ENCODE measurements around the gene DNMT3B. TPM values are rescaled to one million over a fixed set of nuclear protein-coding genes. Genes with fewer than 3 reads are reported as not detected.
A peak's percentile ranks its signal among the peaks of the same experiment; 100 is the strongest.

DNMT3B gene
- total and polyA plus RNA-seq, 9 of the 15 experiments (the other 6 are each of a cell fraction or from before 2014, with no cell fraction given): 9.3 to 74.8 (median 49.1) TPM

- TF ChIP-seq ZNF655 (CRISPR knock-in tag; IDR thresholded peaks at IDR 0.05) (no peak), SIN3A (IDR thresholded peaks at IDR 0.05; ENCODE audit: borderline replicate concordance in 2 of 2, control insufficient read depth in 1 of 2, low read depth in 2 of 2, low read length in 2 of 2) (0 out of 4 replicates have a peak, but pooled peaks of 1 of the 2 experiments have one; percentile 13), ARHGAP35 (IDR thresholded peaks at IDR 0.05; ENCODE audit: partially characterized antibody) (no peak), IRF1 (CRISPR knock-in tag; IDR thresholded peaks at IDR 0.05; ENCODE audit: borderline replicate concordance) (no peak), HDAC3 (IDR thresholded peaks at IDR 0.05; ENCODE audit: borderline replicate concordance, partially characterized antibody) (no peak), ZFX (CRISPR knock-in tag; IDR thresholded peaks at IDR 0.05) (no peak), JUN (IDR thresholded peaks at IDR 0.05; ENCODE audit: borderline replicate concordance, low read depth, low read length) (no peak), JUN (CRISPR knock-in tag; IDR thresholded peaks at IDR 0.05; ENCODE audit: borderline replicate concordance) (0 out of 2 replicates have a peak, but pooled peaks have one; percentile 34), ZBTB26 (CRISPR knock-in tag; IDR thresholded peaks at IDR 0.05) (no peak), IRF2 (CRISPR knock-in tag; IDR thresholded peaks at IDR 0.05) (no peak), NFRKB (IDR thresholded peaks at IDR 0.05; ENCODE audit: low read depth) (no peak), MLLT1 (IDR thresholded peaks at IDR 0.05) (0 out of 4 replicates have a peak, but pooled peaks of 1 of the 2 experiments have one; percentile 21), CHD1 (IDR thresholded peaks at IDR 0.05; ENCODE audit: low read length) (peak; percentile 6), SMARCE1 (IDR thresholded peaks at IDR 0.05) (no peak), RBBP5 (IDR thresholded peaks at IDR 0.05; ENCODE audit: borderline replicate concordance, insufficient read depth, low read length, poor library complexity, severe bottlenecking) (no peak), NONO (IDR thresholded peaks at IDR 0.05; ENCODE audit: low read depth in 2 of 2, low read length in 1 of 2) (no peak), GTF2E2 (tag; IDR thresholded peaks at IDR 0.05) (0 out of 2 replicates have a peak, but pooled peaks have one; percentile 31), TEAD1 (CRISPR knock-in tag; IDR thresholded peaks at IDR 0.05) (peak in 1 of 2 experiments; percentile 47; a peak in 1 of 4 replicates)
These were observed 58.7 kb downstream of the DNMT3B start (continued) for GRCh38 chr20:32820698-32821377.

Data from K562 (cell line).